SK-N-SH (cell line): ENCODE measurements around the gene TP63.

Experiments
- CTCF ChIP-seq: fragments of 200-600 bp; sonication (generic); IDR thresholded peaks from 2 replicates; pipeline ENCODE4 v1.6.1; 2017; ENCODE audit warnings: antibody characterized with exemption, mild to moderate bottlenecking, moderate library complexity
- EZH2phosphoT487 ChIP-seq: fragments of 200-600 bp; sonication (generic); IDR thresholded peaks from 2 replicates; pipeline ENCODE4 v1.6.1; 2017; ENCODE audit warnings: low read depth, mixed run types, mild to moderate bottlenecking, antibody characterized with exemption, moderate library complexity, borderline replicate concordance
- IRF3 ChIP-seq: fragments of 150-350 bp; IDR thresholded peaks from 2 replicates; pipeline ENCODE4 v1.6.1; 2016; ENCODE audit warnings: mild to moderate bottlenecking, low read depth, low read length
- MXI1 ChIP-seq: IDR thresholded peaks from 2 replicates; pipeline ENCODE4 v1.6.1; 2012; ENCODE audit warnings: mild to moderate bottlenecking, low read depth, low read length, improper control_type of control experiment
- NFIC ChIP-seq: IDR thresholded peaks from 2 replicates; pipeline ENCODE4 v1.4.0; 2012; ENCODE audit warnings: borderline replicate concordance
- POLR2AphosphoS5 ChIP-seq: IDR thresholded peaks from 2 replicates; pipeline ENCODE4 v1.6.1; 2012; ENCODE audit warnings: low read depth, low read length
- RAD21 ChIP-seq: IDR thresholded peaks from 2 replicates; pipeline ENCODE4 v1.6.1; 2012; ENCODE audit warnings: mild to moderate bottlenecking, low read length
- TAF1 ChIP-seq: IDR thresholded peaks from 2 replicates; pipeline ENCODE4 v1.6.1; 2012; ENCODE audit warnings: low read depth, mild to moderate bottlenecking, low read length, moderate library complexity, borderline replicate concordance
- TCF12 ChIP-seq: IDR thresholded peaks from 2 replicates; pipeline ENCODE4 v1.4.0; 2012
- USF2 ChIP-seq: fragments of 150-350 bp; IDR thresholded peaks from 2 replicates; pipeline ENCODE4 v1.6.1; 2017; ENCODE audit warnings: antibody characterized with exemption, low read length, low read depth, borderline replicate concordance
- YY1 ChIP-seq: IDR thresholded peaks from 2 replicates; pipeline ENCODE4 v1.4.0; 2012; ENCODE audit warnings: low read depth, mild to moderate bottlenecking

- TF ChIP-seq MXI1, result no peak
- no peak for TF ChIP-seq CTCF
- no peak for TF ChIP-seq NFIC
- TF ChIP-seq USF2, result no peak
- no peak for TF ChIP-seq RAD21
- no peak for TF ChIP-seq EZH2phosphoT487
- no peak for TF ChIP-seq TAF1
- no peak for TF ChIP-seq YY1
- TF ChIP-seq IRF3, result no peak
- TF ChIP-seq TCF12, result no peak
- no peak for TF ChIP-seq POLR2AphosphoS5
These were observed 172.1 kb downstream of the TP63 start for GRCh38 chr3:189803254-189803653.
